ENCODE data around the gene PRKCZ. TPM values are rescaled to one million over a fixed set of nuclear protein-coding genes. Genes with fewer than 3 reads are reported as not detected.
A peak's percentile ranks its signal among the peaks of the same experiment; 100 is the strongest.

The PRKCZ gene
- total RNA-seq, 2 donors from 2014 or later = 50.4 to 72.2 TPM

DNA sequence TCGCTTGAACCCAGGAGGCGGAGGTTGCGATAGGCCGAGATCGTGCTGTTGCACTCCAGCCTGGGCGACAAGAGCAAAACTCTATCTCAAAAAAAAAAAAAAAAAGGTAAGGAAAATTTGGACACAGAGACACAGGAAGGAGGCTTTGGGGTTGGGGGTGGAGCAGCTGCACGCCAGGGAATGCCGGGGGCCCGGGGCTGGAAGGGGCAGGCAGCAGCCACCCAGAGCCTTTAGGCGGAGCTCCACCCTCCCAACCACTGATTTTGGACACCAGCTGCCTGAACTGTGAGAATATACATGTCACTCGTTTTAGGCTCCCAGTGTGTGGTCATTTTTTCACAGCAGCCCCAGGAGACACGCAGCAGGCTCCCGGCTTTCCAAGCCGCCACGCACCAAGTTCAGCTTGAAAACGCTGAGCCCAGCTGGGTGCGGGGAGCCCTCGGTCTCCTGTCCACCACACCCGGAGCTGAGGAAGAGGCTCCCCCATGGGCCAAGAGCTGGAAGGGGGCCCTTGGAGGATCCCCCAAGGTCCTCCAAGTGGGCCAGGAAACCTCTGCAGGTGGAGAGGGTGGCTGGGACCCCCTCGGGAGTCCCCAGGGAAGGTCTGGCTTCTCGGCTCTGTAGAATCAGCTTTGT, 150.2 kb downstream of the PRKCZ start:
- DNase-seq = no peak
- Histone ChIP-seq H3K9me3 (no peaks in the 10 kb centered on the region), H3K27me3 (no peaks in the 10 kb centered on the region), H3K4me1 (peaks cover 17% of the 10 kb centered on the region), H3K36me3 (no peaks in the 10 kb centered on the region), H3K27ac (no peak overlapping the region), H3K4me3 (no peak overlapping the region), H3K9ac (ENCODE audit: low read depth in 2 of 2, low read length in 2 of 2) (no peak overlapping the region)
- TF ChIP-seq, protein P1, sequence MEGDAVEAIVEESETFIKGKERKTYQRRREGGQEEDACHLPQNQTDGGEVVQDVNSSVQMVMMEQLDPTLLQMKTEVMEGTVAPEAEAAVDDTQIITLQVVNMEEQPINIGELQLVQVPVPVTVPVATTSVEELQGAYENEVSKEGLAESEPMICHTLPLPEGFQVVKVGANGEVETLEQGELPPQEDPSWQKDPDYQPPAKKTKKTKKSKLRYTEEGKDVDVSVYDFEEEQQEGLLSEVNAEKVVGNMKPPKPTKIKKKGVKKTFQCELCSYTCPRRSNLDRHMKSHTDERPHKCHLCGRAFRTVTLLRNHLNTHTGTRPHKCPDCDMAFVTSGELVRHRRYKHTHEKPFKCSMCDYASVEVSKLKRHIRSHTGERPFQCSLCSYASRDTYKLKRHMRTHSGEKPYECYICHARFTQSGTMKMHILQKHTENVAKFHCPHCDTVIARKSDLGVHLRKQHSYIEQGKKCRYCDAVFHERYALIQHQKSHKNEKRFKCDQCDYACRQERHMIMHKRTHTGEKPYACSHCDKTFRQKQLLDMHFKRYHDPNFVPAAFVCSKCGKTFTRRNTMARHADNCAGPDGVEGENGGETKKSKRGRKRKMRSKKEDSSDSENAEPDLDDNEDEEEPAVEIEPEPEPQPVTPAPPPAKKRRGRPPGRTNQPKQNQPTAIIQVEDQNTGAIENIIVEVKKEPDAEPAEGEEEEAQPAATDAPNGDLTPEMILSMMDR (IDR thresholded peaks at IDR 0.05) = no peak
- intact Hi-C loops (cut with DNase I) = no loop called here

DNA sequence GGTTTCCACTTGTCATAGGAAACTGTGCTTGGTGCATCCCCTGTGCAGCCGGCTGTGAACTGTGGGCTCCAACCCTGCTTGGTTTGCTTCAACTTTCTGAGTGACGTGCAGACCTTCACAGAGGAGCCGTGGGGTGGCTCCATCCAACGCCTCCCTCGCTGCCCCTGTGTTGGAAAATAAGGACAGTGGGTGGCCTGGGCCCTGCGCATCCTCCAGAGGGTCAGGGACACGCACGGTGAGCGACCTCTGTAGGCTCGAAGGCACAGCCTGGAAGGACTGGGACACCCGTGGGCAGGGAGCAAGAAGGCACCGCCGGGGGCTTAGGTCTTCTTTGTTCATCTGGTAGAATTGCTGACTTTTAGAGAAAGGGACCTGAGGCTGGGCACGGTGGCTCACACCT, 150.9 kb downstream of the PRKCZ start:
- no peak overlapping the region for H3K27ac ChIP-seq
- TF ChIP-seq, protein P1 (IDR thresholded peaks at IDR 0.05) = no peak
- no peak overlapping the region for H3K4me3 ChIP-seq
- no peak for DNase-seq
- no peaks in the 10 kb centered on the region for H3K9me3 ChIP-seq
- intact Hi-C loops (cut with DNase I) = no loop called here
- no peaks in the 10 kb centered on the region for H3K36me3 ChIP-seq
- no peaks in the 10 kb centered on the region for H3K27me3 ChIP-seq
- no peak overlapping the region for H3K9ac ChIP-seq (ENCODE audit: low read depth in 2 of 2, low read length in 2 of 2)
- peaks cover 12% of the 10 kb centered on the region for H3K4me1 ChIP-seq

DNA sequence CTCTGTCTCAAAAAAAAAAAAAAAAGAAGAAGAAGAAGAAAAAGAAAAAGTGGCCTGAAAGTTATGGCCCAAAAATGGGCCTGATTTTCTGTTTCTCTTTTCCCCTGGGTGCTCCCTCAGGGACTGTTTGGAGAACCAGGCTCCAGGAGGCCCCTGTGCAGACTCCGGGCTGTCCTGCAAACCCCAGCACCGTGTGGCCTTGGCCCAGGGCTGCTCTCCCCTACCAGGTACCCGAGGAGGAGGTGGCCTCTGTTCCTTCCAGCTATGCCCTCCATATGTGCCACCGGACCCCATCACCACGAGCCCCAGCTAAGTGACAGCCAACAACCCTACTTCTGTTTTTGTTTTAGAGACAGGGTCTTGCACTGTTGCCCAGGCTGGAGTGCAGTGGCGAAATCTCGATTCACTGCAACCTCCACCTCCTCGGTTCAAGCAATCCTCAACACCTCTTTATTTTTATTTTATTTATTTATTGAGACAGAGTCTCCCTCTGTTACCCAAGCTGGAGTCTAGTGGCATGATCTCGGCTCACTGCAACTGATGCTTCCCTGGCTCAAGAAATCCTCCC, 151.9 kb downstream of the PRKCZ start:
- no peak for DNase-seq
- intact Hi-C loops (cut with DNase I) = no loop called here
- Histone ChIP-seq H3K27ac (no peak overlapping the region), H3K4me3 (no peak overlapping the region), H3K9me3 (no peaks in the 10 kb centered on the region), H3K36me3 (no peaks in the 10 kb centered on the region), H3K4me1 (peaks cover 12% of the 10 kb centered on the region), H3K27me3 (no peaks in the 10 kb centered on the region), H3K9ac (ENCODE audit: low read depth in 2 of 2, low read length in 2 of 2) (no peak overlapping the region)
- TF ChIP-seq, protein P1 (IDR thresholded peaks at IDR 0.05) = no peak

DNA sequence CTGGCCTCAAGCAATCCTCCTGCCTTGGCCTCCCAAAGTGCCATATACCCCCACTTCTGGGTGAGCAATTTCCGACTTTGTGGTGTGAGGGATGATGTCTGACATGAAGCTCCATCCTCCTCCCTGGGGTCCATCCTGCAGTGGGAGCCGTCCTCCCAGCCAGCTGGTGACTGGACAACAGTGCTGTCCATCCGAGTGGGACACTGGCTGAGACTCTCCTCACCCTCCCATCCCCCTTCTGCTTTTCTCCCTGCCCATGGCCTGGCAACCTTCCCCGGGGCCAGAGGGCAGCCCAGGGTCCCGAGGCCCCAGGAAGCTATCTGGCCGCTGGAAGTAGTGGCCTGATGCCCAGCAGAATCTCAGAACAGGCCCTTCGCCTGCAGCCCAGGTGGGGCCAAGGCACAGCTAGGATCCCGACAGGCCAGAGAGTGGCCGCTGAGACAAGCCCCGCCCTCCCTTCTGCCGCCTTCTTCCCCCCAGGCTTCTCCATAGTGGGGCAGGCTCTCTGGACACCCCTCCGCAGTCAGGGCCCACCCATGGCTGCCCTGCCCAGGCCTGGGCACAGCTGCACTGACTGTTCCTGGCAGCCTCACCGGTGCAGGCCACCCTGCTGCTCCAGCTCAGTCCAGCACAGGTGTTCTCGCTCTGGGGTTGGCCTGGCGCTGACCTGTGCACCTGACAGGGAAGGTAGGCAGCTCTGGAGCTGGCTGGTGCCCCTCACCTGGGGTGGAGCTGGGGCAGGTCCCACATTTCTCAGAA, 152.8 kb downstream of the PRKCZ start:
- no peaks in the 10 kb centered on the region for H3K27me3 ChIP-seq
- DNase-seq = no peak
- no peaks in the 10 kb centered on the region for H3K9me3 ChIP-seq
- peaks cover 12% of the 10 kb centered on the region for H3K4me1 ChIP-seq
- no peaks in the 10 kb centered on the region for H3K36me3 ChIP-seq
- intact Hi-C loops (cut with DNase I) = no loop called here
- TF ChIP-seq, protein P1 (IDR thresholded peaks at IDR 0.05) = no peak
- H3K27ac ChIP-seq = no peak overlapping the region
- H3K4me3 ChIP-seq = no peak overlapping the region
- H3K9ac ChIP-seq (ENCODE audit: low read depth in 2 of 2, low read length in 2 of 2) = no peak overlapping the region

DNA sequence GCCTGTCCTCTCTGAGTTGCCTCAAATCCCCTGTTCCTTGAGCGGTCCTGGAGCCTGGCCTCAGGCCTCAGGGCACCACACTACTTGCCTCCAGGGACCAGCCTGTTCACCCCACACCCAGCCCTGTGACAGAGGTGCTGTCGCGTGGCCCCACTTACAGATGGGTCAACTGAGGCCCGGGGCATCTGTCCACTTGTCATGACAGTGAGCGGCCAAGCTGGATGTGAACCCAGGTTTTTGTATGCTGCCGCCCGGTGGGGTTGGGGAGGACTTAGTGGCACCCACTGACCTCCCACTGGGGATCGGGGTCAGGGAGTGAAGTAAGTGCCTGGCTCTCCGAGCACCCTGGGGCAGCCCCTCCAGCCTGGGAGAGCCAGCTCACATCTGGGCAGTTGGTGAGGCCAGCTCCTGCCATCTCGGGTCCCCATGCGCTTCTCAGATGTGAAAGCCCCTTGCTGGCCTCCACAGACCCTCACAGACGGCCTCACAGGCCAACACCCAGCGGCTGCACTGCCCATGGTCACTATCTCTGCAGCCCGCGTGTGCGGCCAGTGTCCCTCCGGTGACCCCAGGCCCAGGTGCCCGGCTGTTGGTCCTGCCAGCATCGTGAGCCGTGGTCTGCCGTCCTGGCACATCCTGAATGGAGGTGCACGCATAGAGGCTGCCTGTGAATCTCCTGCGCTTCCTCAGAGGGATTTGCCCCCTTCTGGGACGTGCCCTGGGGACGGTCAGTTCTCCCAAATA, 153.6 kb downstream of the PRKCZ start:
- Histone ChIP-seq H3K9ac (ENCODE audit: low read depth in 2 of 2, low read length in 2 of 2) (peak overlapping the region; percentile 54 to 81), H3K27ac (peak overlapping the region; percentile 60), H3K9me3 (no peaks in the 10 kb centered on the region), H3K4me3 (peak overlapping the region; percentile 35), H3K27me3 (no peaks in the 10 kb centered on the region), H3K36me3 (no peaks in the 10 kb centered on the region), H3K4me1 (peaks cover 8% of the 10 kb centered on the region)
- TF ChIP-seq, protein P1 (IDR thresholded peaks at IDR 0.05) = no peak
- DNase-seq = no peak
- intact Hi-C loops (cut with DNase I) = no loop called here

Measured in colonic mucosa (tissue), 4 donors.